ENCODE results near the gene USP47. TPM values are rescaled to one million over a fixed set of nuclear protein-coding genes. Genes with fewer than 3 reads are reported as not detected.

USP47 gene
- total RNA-seq, 1 experiment from 2014 or later = 45.2 TPM

GRCh38 chr11:12001186-12001585 is 159.4 kb downstream of the USP47 start:
- POLR2A ChIA-PET (ENCODE audit: unreplicated experiment) = no interaction called here
- no peaks in the 10 kb centered on the region for H3K27me3 ChIP-seq (ENCODE audit: low read length)
- no peak for TF ChIP-seq CTCF (conservative IDR thresholded peaks at IDR 0.05; ENCODE audit: low read depth, low read length)
- no peak for TF ChIP-seq EZH2 (IDR thresholded peaks at IDR 0.05; ENCODE audit: low read length, unreplicated experiment)
- TF ChIP-seq EZH2phosphoT487 (IDR thresholded peaks at IDR 0.05; ENCODE audit: borderline replicate concordance, low read length) = no peak
- H3K9ac ChIP-seq (ENCODE audit: low read length) = no peak overlapping the region
- H3K36me3 ChIP-seq (ENCODE audit: low read depth, low read length) = no peaks in the 10 kb centered on the region
- ATAC-seq = no peak
- no peaks in the 10 kb centered on the region for H3K9me2 ChIP-seq (replicated peaks; ENCODE audit: low read length)
- H3K9me3 ChIP-seq (ENCODE audit: low read length) = no peaks in the 10 kb centered on the region
- H4K20me1 ChIP-seq (ENCODE audit: low read length) = no peaks in the 10 kb centered on the region
- H3K79me2 ChIP-seq (ENCODE audit: low read length) = no peaks in the 10 kb centered on the region
- BruUV-seq (replicated peaks) = no TSS peak
- CTCF ChIA-PET = no interaction called here
- no peak overlapping the region for H3K4me2 ChIP-seq (ENCODE audit: low read length)
- H3K4me1 ChIP-seq (ENCODE audit: insufficient read depth, low read length) = peaks cover 28% of the 10 kb centered on the region
- no peaks in the 10 kb centered on the region for H3F3A ChIP-seq (ENCODE audit: low read length, unreplicated experiment)
- H3K27ac ChIP-seq (ENCODE audit: low read length) = no peak overlapping the region
- H2AFZ ChIP-seq (ENCODE audit: low read length) = no peak overlapping the region
- intact Hi-C loops (cut with micrococcal nuclease) = no loop called here
- no peak for DNase-seq
- H3K4me3 ChIP-seq (ENCODE audit: low read length) = no peak overlapping the region

- Histone ChIP-seq H4K20me1 (ENCODE audit: low read length) (no peaks in the 10 kb centered on the region), H3K9me2 (replicated peaks; ENCODE audit: low read length) (no peaks in the 10 kb centered on the region), H3K4me3 (ENCODE audit: low read length) (no peak overlapping the region), H3K4me1 (ENCODE audit: insufficient read depth, low read length) (peaks cover 18% of the 10 kb centered on the region), H2AFZ (ENCODE audit: low read length) (no peak overlapping the region), H3K36me3 (ENCODE audit: low read depth, low read length) (no peaks in the 10 kb centered on the region), H3K27me3 (ENCODE audit: low read length) (no peaks in the 10 kb centered on the region), H3K9me3 (ENCODE audit: low read length) (no peaks in the 10 kb centered on the region), H3K4me2 (ENCODE audit: low read length) (no peak overlapping the region), H3K79me2 (ENCODE audit: low read length) (no peaks in the 10 kb centered on the region), H3K27ac (ENCODE audit: low read length) (no peak overlapping the region), H3F3A (ENCODE audit: low read length, unreplicated experiment) (no peaks in the 10 kb centered on the region), H3K9ac (ENCODE audit: low read length) (no peak overlapping the region)
- TF ChIP-seq CTCF (conservative IDR thresholded peaks at IDR 0.05; ENCODE audit: low read depth, low read length) (no peak), EZH2phosphoT487 (IDR thresholded peaks at IDR 0.05; ENCODE audit: borderline replicate concordance, low read length) (no peak), EZH2 (IDR thresholded peaks at IDR 0.05; ENCODE audit: low read length, unreplicated experiment) (no peak)
- no peak for DNase-seq
- intact Hi-C loops (cut with micrococcal nuclease) = no loop called here
- no TSS peak for BruUV-seq (replicated peaks)
- ChIA-PET CTCF (no interaction called here), POLR2A (ENCODE audit: unreplicated experiment) (no interaction called here)
- ATAC-seq = no peak
Measured at GRCh38 chr11:12003336-12003735, 161.6 kb downstream of the USP47 start.

GRCh38 chr11:12003815-12004214 is 162.0 kb downstream of the USP47 start:
- H3K4me1 ChIP-seq (ENCODE audit: insufficient read depth, low read length) = peaks cover 14% of the 10 kb centered on the region
- H3K4me2 ChIP-seq (ENCODE audit: low read length) = no peak overlapping the region
- H3K9me3 ChIP-seq (ENCODE audit: low read length) = no peaks in the 10 kb centered on the region
- no peak overlapping the region for H3K27ac ChIP-seq (ENCODE audit: low read length)
- ChIA-PET POLR2A (ENCODE audit: unreplicated experiment) (no interaction called here), CTCF (no interaction called here)
- no peak for ATAC-seq
- no peak overlapping the region for H3K9ac ChIP-seq (ENCODE audit: low read length)
- BruUV-seq (replicated peaks) = no TSS peak
- H3K27me3 ChIP-seq (ENCODE audit: low read length) = no peaks in the 10 kb centered on the region
- DNase-seq = no peak
- intact Hi-C loops (cut with micrococcal nuclease) = no loop called here
- H3F3A ChIP-seq (ENCODE audit: low read length, unreplicated experiment) = no peaks in the 10 kb centered on the region
- no peak overlapping the region for H2AFZ ChIP-seq (ENCODE audit: low read length)
- H4K20me1 ChIP-seq (ENCODE audit: low read length) = no peaks in the 10 kb centered on the region
- no peak overlapping the region for H3K4me3 ChIP-seq (ENCODE audit: low read length)
- TF ChIP-seq EZH2 (IDR thresholded peaks at IDR 0.05; ENCODE audit: low read length, unreplicated experiment) = no peak
- no peaks in the 10 kb centered on the region for H3K9me2 ChIP-seq (replicated peaks; ENCODE audit: low read length)
- H3K79me2 ChIP-seq (ENCODE audit: low read length) = no peaks in the 10 kb centered on the region
- H3K36me3 ChIP-seq (ENCODE audit: low read depth, low read length) = no peaks in the 10 kb centered on the region

All from PC-3 (cell line).